T-cell (primary cell): ENCODE results near the gene CHD2. TPM values are rescaled to one million over a fixed set of nuclear protein-coding genes. Genes with fewer than 3 reads are reported as not detected.
A peak's percentile ranks its signal among the peaks of the same experiment; 100 is the strongest.

Source experiments
- ATAC-seq, 4 experiments: fragments of 200-7000 bp in 3 of 4; fragments of 150-1000 bp in 1 of 4; cut with Tn5 transposase; replicated peaks in 1 of 4; 1 replicate in 3 of 4; 2 replicates in 1 of 4; pipeline ENCODE4 v1.10.0; 2021; ENCODE audit warnings: moderate library complexity in 3 of 4, mild to moderate bottlenecking in 2 of 4, moderate number of reproducible peaks in 1 of 4
- CTCF ChIA-PET, 2 donors: fragments of 300-600 bp; sonication (Branson Sonifier 250); formaldehyde crosslinking; loops; one replicate each; lab custom pipeline; 2022; ENCODE audit warnings: antibody characterized with exemption in 2 of 2; lab: Charles Lee
- POLR2A ChIA-PET, 2 donors: fragments of 300-600 bp; sonication (Branson Sonifier 250); formaldehyde crosslinking; loops; one replicate each; lab custom pipeline; 2022; ENCODE audit warnings: antibody characterized with exemption in 2 of 2; lab: Charles Lee
- DNase-seq, 35 experiments: peaks; one replicate each; pipeline versions ENCODE4 v3.0.0 to v3.0.0-alpha.2; 2013 to 2023
- H3K27ac ChIP-seq: one replicate; pipeline ENCODE4 v1.5.1; 2013; ENCODE audit warnings: low read length
- H3K27me3 ChIP-seq, 2 experiments: replicated peaks in 1 of 2; 1 replicate in 1 of 2; 2 replicates in 1 of 2; pipeline versions ENCODE4 v1.6.1 to v1.7.0; 2013; ENCODE audit warnings: low read length in 1 of 2, mixed read lengths in 1 of 2; ENCODE audit not compliant: control insufficient read depth in 2 of 2, insufficient read depth in 2 of 2; ENCODE audit errors: extremely low read depth in 1 of 2
- H3K36me3 ChIP-seq, 2 donors: 1 replicate in 1 of 2; 2 replicates in 1 of 2; pipeline versions ENCODE4 v1.6.1 to v1.7.0; 2013; ENCODE audit warnings: low read length in 1 of 2; ENCODE audit not compliant: control insufficient read depth in 2 of 2, insufficient read depth in 1 of 2; ENCODE audit errors: extremely low read depth in 1 of 2
- H3K4me1 ChIP-seq, 2 experiments: 1 replicate in 1 of 2; 2 replicates in 1 of 2; pipeline versions ENCODE4 v1.6.1 to v1.7.0; 2013; ENCODE audit warnings: low read length in 2 of 2, mixed read lengths in 1 of 2; ENCODE audit not compliant: insufficient read depth in 2 of 2, control insufficient read depth in 1 of 2; ENCODE audit errors: extremely low read depth in 1 of 2
- H3K4me3 ChIP-seq, 2 donors: 1 replicate in 1 of 2; 2 replicates in 1 of 2; pipeline versions ENCODE4 v1.5.1 to v1.7.0; 2013; ENCODE audit warnings: mild to moderate bottlenecking in 2 of 2, low read length in 1 of 2, moderate library complexity in 1 of 2; ENCODE audit not compliant: control insufficient read depth in 1 of 2; ENCODE audit errors: extremely low read depth in 1 of 2
- H3K9me3 ChIP-seq: 2 replicates; pipeline ENCODE4 v1.7.0; 2013
- H3K27ac Mint-ChIP-seq, 2 donors: one replicate each; pipeline ENCODE4 v1.8.0; 2020 to 2021; ENCODE audit warnings: mild to moderate bottlenecking in 2 of 2, mixed read lengths in 2 of 2
- H3K27me3 Mint-ChIP-seq, 2 donors: one replicate each; pipeline ENCODE4 v1.8.0; 2021 to 2022; ENCODE audit warnings: mixed read lengths in 2 of 2
- H3K36me3 Mint-ChIP-seq: one replicate; pipeline ENCODE4 v1.8.0; 2021; ENCODE audit warnings: mixed read lengths
- H3K4me1 Mint-ChIP-seq, 3 donors: one replicate each; pipeline ENCODE4 v1.8.0; 2020 to 2022; ENCODE audit warnings: mixed read lengths in 3 of 3, mild to moderate bottlenecking in 1 of 3
- H3K4me3 Mint-ChIP-seq, 3 donors: one replicate each; pipeline ENCODE4 v1.8.0; 2020 to 2022; ENCODE audit warnings: mild to moderate bottlenecking in 3 of 3, mixed read lengths in 3 of 3, moderate library complexity in 3 of 3
- H3K9me3 Mint-ChIP-seq, 3 donors: one replicate each; pipeline ENCODE4 v1.8.0; 2020 to 2022; ENCODE audit warnings: mixed read lengths in 3 of 3
- WGBS: methylation state at CpG from one replicate; pipeline ENCODE4 v1.1.5; 2013; ENCODE audit warnings: missing lambda C conversion rate; ENCODE audit not compliant: insufficient coverage; 5-methylcytosine and 5-hydroxymethylcytosine counted together
- total RNA-seq, 35 experiments: library from RNA in 6 of 35; stranded (reverse) in 6 of 35; fragments of 120-200 nt in 1 of 35; gene quantifications; one replicate each; pipeline versions ENCODE4 v1.2.1 to v1.2.4 and lab custom pipeline; 2013 to 2026

The CHD2 gene
- total RNA-seq, 5 donors from 2014 or later (not counting 1 experiment from before 2014, with no cell fraction given) = 231 to 506 (median 266) TPM

GRCh38 chr15:92880796-92881195, 19.3 kb upstream of the CHD2 start:
- POLR2A ChIA-PET = interaction anchor here (0.7 to 6.4 kb wide), 10 partner anchors 16 to 84 kb away, joined by 3 to 132 read pairs (median 12); no protein-coding TSS in a partner anchor
- peak overlapping the region; percentile 37 to 93 (median 85) for H3K4me3 Mint-ChIP-seq
- peak overlapping the region; percentile 85 for H3K27ac ChIP-seq

GRCh38 chr15:92881211-92881754, 18.8 kb upstream of the CHD2 start:
- peaks cover 0 to 1% of the 10 kb centered on the region in 2 donors for H3K36me3 ChIP-seq
- H3K4me1 ChIP-seq = peaks cover 36 to 45% of the 10 kb centered on the region in 2 experiments
- H3K4me1 Mint-ChIP-seq = peaks cover 55 to 68% (median 56%) of the 10 kb centered on the region in 3 donors
- H3K4me3 ChIP-seq = peak overlapping the region; percentile 20 to 42
- H3K4me3 Mint-ChIP-seq = peak overlapping the region; percentile 85 to 93 (median 86)
- H3K27ac Mint-ChIP-seq = peak overlapping the region; percentile 99
- H3K9me3 ChIP-seq = no peaks in the 10 kb centered on the region
- ChIA-PET CTCF (interaction anchor here (0.6 to 6.7 kb wide), 10 partner anchors 19 to 84 kb away, joined by 3 to 59 read pairs (median 16); partner anchors contain the start of gene CHD2 (in 1 of the 2)), POLR2A (interaction anchor here (0.5 to 8.5 kb wide), 17 partner anchors 15 to 72 kb away, joined by 3 to 372 read pairs (median 13); partner anchors contain the start of gene CHD2 (in 1 of the 2))
- peak overlapping the region; percentile 85 for H3K27ac ChIP-seq
- H3K9me3 Mint-ChIP-seq = no peaks in the 10 kb centered on the region
- DNase-seq (peak in 1 of 35 experiments; percentile 41), ATAC-seq (no peak)
- WGBS = 25% methylated on average over 1 of the region's 7 CpGs
- no peaks in the 10 kb centered on the region for H3K27me3 ChIP-seq
- no peaks in the 10 kb centered on the region for H3K27me3 Mint-ChIP-seq
- peaks cover 27% of the 10 kb centered on the region for H3K36me3 Mint-ChIP-seq

More at GRCh38 chr15:92880796-92881195, 19.3 kb upstream of the CHD2 start:
- no peaks in the 10 kb centered on the region for H3K9me3 ChIP-seq
- Mint-ChIP-seq H3K4me1 (peaks cover 50 to 63% (median 52%) of the 10 kb centered on the region in 3 donors), H3K27me3 (no peaks in the 10 kb centered on the region), H3K27ac (peak overlapping the region; percentile 99), H3K9me3 (no peaks in the 10 kb centered on the region), H3K36me3 (peaks cover 23% of the 10 kb centered on the region)
- peaks cover 36 to 40% of the 10 kb centered on the region in 2 experiments for H3K4me1 ChIP-seq
- no peaks in the 10 kb centered on the region for H3K27me3 ChIP-seq
- ATAC-seq (no peak), DNase-seq (no peak)
- 88% methylated on average over 1 of the region's 2 CpGs for WGBS
- H3K36me3 ChIP-seq = no peaks in the 10 kb centered on the region
- CTCF ChIA-PET = interaction anchor here in 1 of 2 donors (0.9 to 3.4 kb wide), 4 partner anchors 19 to 84 kb away, joined by 3 to 17 read pairs (median 9); partner anchors contain the start of gene CHD2
- H3K4me3 ChIP-seq = peak overlapping the region in 1 of 2 donors; percentile 20

- peaks cover 35% of the 10 kb centered on the region for H3K36me3 Mint-ChIP-seq
- ATAC-seq (peak; percentile 89 to 91 (median 90)), DNase-seq (peak in 33 of 35 experiments; percentile 95 to 100 (median 98))
- 6% methylated on average over 10 of the region's 41 CpGs for WGBS
- H3K36me3 ChIP-seq = peaks cover 0 to 9% of the 10 kb centered on the region in 2 donors
- H3K4me3 Mint-ChIP-seq = peak overlapping the region; percentile 85 to 93 (median 86)
- H3K4me3 ChIP-seq = peak overlapping the region; percentile 20 to 42
- ChIA-PET POLR2A (interaction anchor here (0.5 to 8.5 kb wide), 44 partner anchors 9 to 168 kb away, joined by 3 to 372 read pairs (median 6); partner anchors contain the start of gene CHD2 (in 2 of the 2)), CTCF (interaction anchor here (0.6 to 6.7 kb wide), 19 partner anchors 11 to 167 kb away, joined by 3 to 59 read pairs (median 6); partner anchors contain the start of gene CHD2 (in 1 of the 2))
- peaks cover 62 to 76% (median 63%) of the 10 kb centered on the region in 3 donors for H3K4me1 Mint-ChIP-seq
- no peaks in the 10 kb centered on the region for H3K9me3 Mint-ChIP-seq
- peaks cover 36 to 52% of the 10 kb centered on the region in 2 experiments for H3K4me1 ChIP-seq
- H3K9me3 ChIP-seq = no peaks in the 10 kb centered on the region
- no peaks in the 10 kb centered on the region for H3K27me3 ChIP-seq
- peak overlapping the region; percentile 99 for H3K27ac Mint-ChIP-seq
- H3K27me3 Mint-ChIP-seq = no peaks in the 10 kb centered on the region
- peak overlapping the region; percentile 85 for H3K27ac ChIP-seq
Measured at GRCh38 chr15:92881802-92882696, 18.1 kb upstream of the CHD2 start.

DNA sequence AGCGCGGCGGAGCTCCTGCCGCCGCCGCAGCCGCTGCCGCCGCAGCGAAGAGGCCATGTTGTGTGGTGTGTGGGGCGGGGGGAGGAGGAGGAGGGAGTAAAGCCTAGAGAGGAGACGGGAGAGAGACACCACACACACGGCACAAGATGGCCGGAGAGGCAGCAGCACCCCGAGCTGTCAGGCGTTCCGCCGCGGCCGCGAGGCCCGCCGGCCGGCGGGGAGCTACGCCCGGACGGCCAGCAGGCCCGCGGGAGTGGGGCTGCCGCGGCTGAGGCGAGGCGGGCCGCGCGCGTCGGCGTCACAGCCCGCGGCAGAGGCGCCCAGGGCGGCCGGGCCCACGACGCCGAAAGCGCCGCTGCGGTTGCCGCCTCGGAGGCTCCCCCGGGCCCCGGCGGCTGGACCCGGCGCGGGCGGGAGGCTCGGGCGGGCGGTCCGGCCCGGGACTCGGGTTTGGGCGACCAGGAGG, 17.4 kb upstream of the CHD2 start:
- DNase-seq = peak in 2 of 35 experiments; percentile 97 to 98
- CTCF ChIA-PET = interaction anchor here (0.6 to 6.7 kb wide), 16 partner anchors 10 to 92 kb away, joined by 3 to 59 read pairs (median 6); partner anchors contain the start of gene CHD2 (in 1 of the 2)
- Mint-ChIP-seq H3K36me3 (peaks cover 39% of the 10 kb centered on the region), H3K27me3 (no peaks in the 10 kb centered on the region), H3K4me3 (peak overlapping the region; percentile 59 to 93 (median 91)), H3K27ac (peak overlapping the region in 1 of 2 donors; percentile 72), H3K4me1 (peaks cover 64 to 77% (median 64%) of the 10 kb centered on the region in 3 donors), H3K9me3 (no peaks in the 10 kb centered on the region)
- peaks cover 36 to 54% of the 10 kb centered on the region in 2 experiments for H3K4me1 ChIP-seq
- H3K27ac ChIP-seq = peak overlapping the region; percentile 84
- H3K4me3 ChIP-seq = peak overlapping the region; percentile 55 to 70
- peaks cover 0 to 15% of the 10 kb centered on the region in 2 donors for H3K36me3 ChIP-seq
- no peaks in the 10 kb centered on the region for H3K9me3 ChIP-seq
- POLR2A ChIA-PET = interaction anchor here (0.5 to 8.5 kb wide), 45 partner anchors 8 to 167 kb away, joined by 3 to 372 read pairs (median 6); partner anchors contain the start of gene CHD2 (in 2 of the 2)
- WGBS = 0% methylated on average over 56 of the region's 67 CpGs
- no peaks in the 10 kb centered on the region for H3K27me3 ChIP-seq
- peak; percentile 79 to 86 (median 82) for ATAC-seq

DNA sequence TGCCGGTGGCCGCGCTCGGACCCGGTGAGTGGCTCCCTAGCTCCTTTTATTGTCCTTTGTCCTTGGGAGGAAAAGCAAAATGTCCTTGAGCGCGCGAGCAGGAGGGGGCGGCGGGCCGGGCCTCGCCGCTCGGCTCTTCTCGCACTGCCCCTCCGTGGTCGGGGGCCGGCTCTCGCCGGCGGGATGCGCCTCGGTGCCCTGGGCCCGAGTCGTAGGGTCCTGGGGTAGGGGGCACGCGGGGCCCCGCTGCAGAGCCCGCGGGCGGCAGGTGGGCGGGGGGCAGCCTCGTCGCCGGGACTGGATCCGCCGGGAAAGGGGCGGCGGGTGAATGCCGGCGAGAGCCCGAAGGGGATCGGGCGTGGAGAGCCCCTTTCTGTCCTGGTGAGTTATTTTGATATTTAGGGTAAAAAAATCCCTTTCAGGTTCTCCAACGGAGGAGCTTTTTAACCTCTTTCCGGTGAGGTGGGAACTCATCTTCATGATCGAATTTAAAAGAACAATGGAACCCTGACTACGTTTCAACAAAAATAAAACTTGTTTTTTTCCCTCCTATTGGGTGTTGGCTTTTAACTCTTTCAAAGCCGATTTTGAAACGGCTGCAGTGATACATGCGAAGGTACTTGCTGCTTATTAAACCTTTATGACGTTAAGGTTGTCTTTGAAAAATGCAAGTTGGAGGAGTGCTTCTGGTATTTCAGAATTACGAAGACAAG, 16.8 kb upstream of the CHD2 start:
- DNase-seq = peak; percentile 15 to 81 (median 41)
- peaks cover 34 to 57% of the 10 kb centered on the region in 2 experiments for H3K4me1 ChIP-seq
- WGBS = under 1% methylated on average over 30 of the region's 53 CpGs
- peak in 2 of 4 experiments; percentile 3 to 25 for ATAC-seq
- ChIA-PET CTCF (interaction anchor here (0.6 to 6.7 kb wide), 10 partner anchors 17 to 86 kb away, joined by 3 to 59 read pairs (median 16); partner anchors contain the start of gene CHD2 (in 1 of the 2)), POLR2A (interaction anchor here (0.6 to 8.5 kb wide), 29 partner anchors 8 to 81 kb away, joined by 3 to 372 read pairs (median 10); partner anchors contain the start of gene CHD2 (in 2 of the 2))
- H3K9me3 ChIP-seq = no peaks in the 10 kb centered on the region
- Mint-ChIP-seq H3K4me1 (peaks cover 64 to 77% (median 65%) of the 10 kb centered on the region in 3 donors), H3K27me3 (no peaks in the 10 kb centered on the region), H3K4me3 (peak overlapping the region; percentile 91 to 95 (median 93)), H3K36me3 (peaks cover 42% of the 10 kb centered on the region), H3K9me3 (no peaks in the 10 kb centered on the region), H3K27ac (peak overlapping the region; percentile 97 to 98)
- H3K4me3 ChIP-seq = peak overlapping the region; percentile 55 to 70
- H3K27me3 ChIP-seq = no peaks in the 10 kb centered on the region
- H3K36me3 ChIP-seq = peaks cover 0 to 20% of the 10 kb centered on the region in 2 donors
- H3K27ac ChIP-seq = peak overlapping the region; percentile 84
